D341Med (cell line): ENCODE measurements around the gene GPR143.
"Not testable (repeated sequence)": the region's sequence is repeated elsewhere in the genome, so short reads cannot be mapped to it uniquely, and the experiment has no call there.

Source experiments
- DNase-seq: peaks from one replicate; pipeline ENCODE4 v3.0.0; 2012; ENCODE audit warnings: low spot score

The GPR143 gene

DNA sequence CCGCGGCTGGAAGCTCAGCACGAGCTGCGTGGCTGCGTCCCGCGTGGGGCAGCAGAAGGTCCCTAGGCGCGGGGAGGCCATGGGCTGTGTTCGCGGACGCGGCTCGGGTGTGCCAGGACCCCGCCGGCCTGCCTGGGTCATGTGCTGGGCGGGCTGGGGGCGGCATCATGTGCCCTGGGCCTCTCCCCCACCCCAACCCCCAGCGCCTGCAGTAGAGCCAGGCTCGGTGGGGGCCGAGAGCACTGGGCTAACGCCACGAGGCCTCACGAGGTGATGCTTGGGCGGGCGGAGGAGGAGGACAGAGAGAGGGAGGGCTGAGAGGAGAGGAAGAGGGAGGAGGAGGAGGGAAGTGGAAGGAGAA is at the start of gene GPR143:
Gene GPR143, minus strand, starts transcription at position 111 of the 361 bp plus-strand sequence. Its CDS starts 30 bp downstream, at position 81.
- no peak for DNase-seq

DNA sequence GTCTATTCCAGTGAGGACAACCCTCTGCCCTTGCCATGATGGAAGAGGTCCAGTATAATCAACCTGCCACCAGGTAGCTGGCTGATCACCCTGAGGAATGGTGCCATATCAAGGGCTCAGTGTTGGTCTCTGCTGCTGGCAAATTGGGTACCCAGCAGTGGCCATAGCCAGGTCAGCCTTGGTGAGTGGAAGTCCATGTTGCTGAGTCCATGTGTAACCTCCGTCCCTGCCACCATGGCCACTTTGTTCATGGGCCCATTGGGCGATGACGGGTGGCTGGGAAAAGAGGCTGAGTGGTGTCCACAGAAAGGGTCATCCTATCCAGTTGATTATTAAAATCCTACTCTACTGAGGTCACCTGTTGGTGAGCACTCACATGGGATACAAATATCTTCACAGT is 45.4 kb upstream of the GPR143 start:
- DNase-seq = not testable (repeated sequence)

DNA sequence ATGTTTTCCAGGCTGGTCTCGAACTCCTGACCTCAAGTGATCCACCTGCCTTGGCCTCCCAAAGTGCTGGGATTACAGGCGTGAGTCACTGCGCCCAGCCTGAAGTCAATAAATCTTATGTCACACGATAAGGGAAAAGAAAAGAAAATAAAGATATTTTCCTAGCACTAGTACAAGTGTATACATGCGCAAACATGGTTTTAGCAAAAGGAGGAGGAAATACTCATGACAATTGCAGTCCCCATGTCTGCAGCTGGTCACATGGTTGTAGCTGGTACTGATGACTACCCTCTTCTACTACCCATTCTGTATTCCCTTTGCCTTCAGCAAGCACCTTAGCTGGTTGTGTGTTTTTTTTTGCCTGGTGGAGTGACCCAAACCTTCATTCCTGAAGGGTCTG is 44.2 kb upstream of the GPR143 start:
- not testable (repeated sequence) for DNase-seq

DNA sequence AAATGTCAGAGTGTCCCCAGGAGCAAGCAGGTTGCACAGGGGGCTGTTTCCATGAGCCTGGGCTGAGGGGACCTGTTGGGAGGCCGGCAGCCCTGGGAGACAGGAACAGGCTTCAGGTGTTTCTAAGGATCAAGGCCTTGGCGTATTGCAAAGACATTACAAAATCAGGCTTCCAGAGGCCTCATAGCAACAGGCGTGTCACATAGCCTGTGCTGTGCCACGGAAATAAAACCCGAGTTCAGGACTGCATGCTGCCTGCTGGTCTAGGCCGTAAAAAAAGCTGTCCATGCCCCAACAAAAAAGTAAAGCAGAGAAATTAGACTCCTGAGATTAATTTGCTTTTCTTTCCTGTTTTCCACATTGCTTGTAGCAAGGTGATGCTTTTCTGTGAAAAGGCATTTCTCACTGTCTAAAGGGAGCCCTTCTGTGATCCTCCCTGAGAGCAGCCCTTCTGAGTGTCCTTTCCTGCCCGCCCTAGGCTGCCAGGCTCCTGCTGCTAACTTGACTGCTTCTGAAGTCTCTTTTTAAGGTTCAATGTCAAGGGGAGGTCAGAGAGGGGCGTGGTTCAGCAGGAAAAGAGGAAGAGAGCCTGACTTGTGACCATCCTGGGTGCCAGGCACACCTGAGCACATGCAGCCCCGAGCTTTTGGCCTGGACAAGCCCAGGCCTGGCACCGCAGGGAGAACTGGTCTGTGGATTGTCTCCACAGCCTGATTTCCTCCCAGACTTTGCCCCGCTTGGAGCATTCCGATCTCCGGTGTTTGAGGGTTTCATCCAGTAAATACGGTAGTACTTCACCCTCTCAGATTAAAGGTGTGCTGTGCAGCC is 41.9 kb upstream of the GPR143 start:
- DNase-seq = no peak

DNA sequence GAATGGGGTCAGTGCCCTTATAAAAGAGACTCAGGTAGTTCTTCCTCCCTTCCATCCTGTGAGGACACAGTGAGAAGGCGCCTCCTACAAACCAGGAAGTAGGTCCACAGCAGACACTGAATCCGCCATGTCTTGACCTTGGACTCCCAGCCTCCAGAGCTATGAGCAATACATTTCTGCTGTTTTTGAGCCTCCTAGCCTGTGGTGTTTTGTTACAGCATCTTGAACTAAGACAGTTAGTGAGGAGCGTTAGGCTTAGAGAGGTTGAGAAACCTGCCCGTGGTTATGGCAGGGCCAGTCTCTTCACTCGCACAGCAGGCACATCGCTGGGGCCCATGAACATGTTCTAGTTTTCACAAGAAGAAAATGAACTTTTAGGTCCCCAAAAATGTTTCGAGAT is 40.3 kb upstream of the GPR143 start:
- DNase-seq = no peak

DNA sequence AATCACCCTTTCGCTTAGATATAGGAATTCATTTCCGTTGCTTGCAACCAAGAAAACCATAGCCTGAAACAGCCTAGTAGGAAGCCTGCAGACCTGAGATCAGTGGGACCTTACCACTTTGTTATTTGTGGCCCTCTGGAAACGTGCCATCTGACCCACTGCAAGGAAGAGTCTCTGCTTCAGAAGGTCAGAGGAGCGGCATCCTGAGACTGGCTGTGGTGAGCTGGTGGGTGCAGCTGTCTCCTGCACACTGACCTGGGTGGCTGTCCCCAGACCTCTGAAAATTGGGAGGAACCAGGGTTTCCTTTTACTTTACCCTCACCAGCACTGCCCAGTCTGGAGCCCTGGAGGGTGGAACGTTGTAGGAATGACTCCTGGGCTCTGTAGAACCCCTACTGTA is 38.8 kb upstream of the GPR143 start:
- no peak for DNase-seq

DNA sequence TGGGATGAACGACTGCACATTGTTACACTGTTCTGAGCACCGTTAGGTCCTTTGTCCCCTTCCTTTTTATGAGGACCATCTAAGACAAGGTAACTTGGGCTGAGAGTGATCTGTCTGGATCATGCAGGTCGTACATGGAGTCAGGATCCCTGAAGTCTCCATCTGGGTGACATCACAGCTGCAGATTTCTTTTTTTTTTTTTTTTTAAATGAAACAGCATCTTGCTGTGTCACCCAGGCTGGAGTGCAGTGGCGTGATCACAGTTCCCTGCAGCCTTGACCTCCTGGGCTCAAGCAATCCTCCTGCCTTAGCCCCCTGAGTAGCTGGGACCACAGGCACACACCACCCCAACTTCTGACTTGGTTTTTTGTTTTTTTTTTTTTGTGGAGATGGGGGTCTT is 37.1 kb upstream of the GPR143 start:
- DNase-seq = no peak

DNA sequence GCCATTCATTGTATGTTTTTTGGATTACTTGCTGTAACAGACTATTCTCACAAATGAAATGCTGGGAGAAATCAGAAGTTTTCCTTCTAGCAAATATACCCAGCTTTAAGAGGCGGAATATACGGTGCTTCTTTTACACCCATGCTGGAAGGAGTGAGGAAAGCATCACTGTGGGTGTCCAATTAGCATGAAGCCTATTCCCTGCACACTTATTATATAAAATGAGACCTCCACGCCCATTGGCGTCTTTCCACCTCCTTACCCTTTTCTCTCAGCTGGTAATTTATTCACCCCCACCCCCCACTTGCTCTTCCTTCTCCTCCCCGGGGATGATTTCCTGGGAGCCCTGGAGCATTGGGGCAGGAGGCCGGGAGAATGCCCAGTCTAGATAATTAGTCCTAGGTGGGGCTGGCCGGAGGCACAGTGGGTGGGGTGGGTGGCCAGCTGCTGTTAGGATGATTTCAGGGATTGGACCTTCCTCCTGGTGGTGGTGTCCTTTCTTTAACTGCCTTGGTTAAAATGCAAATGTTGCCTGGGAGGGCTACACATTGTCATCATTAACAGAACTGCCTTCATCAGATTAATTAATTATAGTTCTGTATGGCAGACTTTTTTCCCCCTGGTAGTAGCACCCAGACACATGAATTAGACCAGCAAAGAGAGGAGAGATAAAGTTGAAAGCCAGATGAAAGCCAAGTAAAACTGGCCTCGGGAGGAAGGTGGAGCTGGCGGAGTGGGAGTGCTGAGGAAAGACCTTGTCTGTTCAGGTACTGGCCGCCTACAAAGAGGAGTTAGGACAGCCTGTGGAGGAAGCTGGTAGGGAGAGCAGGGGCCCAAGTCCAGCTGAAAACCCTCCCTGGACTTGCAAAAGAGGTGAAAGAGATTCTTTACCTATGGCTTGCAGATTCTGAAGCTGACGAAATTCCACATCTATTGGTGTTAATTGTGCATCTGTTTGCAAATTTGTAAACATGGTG is 32.0 kb upstream of the GPR143 start:
- no peak for DNase-seq

DNA sequence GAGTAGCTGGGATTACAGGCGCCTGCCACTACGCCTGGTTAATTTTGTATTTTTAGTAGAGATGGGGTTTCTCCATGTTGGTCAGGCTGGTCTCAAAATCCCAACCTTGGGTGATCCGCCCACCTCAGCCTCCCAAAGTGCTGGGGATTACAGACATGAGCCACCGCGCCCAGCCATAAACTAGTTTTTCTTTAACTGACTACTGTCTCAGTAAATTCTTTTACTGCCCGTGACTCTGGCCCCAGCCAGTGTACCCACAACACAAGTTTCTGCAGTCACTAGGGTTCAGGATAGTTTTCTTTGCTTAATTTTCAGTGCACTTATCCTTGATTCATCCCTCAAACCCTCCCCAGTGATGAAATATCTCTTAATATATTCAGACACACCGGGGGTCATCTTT is 28.8 kb upstream of the GPR143 start:
- DNase-seq = no peak

DNA sequence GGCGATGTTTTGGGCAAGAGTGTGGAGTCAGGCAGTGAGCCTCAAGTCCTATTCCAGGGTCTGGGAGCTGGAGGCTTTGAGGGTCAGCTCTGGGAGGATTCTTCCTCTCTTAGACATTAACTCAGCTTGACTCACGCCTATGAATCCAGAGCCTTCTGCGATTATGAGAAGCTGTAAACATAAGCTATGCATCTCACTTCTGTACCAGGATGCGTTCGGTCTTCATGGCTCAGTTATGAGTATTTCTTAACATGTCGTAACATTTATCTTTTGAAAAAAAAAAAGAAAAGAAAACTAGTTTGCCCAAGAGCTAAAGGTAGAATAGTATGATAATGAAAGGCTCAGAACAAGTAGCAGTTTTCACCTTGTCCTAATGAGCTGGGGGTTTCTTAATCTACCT is 25.2 kb upstream of the GPR143 start:
- no peak for DNase-seq

DNA sequence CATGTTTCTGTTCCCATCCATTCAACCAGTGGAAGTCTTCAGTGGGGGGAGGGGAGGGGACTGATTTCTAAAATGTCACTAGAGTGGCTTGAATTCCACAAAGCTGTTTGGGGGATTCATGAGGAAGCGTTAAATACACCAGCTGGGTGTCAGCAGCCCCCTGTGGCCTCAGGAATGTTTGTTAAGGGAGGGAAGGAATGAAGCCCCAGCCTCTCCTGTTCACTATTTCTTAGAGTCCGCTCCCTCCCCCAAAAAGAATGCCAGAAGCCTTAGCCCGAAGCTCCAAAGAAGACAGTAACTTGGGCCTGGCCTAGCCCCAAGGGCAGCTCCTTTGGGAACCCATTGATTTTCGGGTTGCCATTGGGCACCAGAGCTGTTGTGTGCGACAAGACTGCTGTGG is 23.9 kb upstream of the GPR143 start:
- no peak for DNase-seq

DNA sequence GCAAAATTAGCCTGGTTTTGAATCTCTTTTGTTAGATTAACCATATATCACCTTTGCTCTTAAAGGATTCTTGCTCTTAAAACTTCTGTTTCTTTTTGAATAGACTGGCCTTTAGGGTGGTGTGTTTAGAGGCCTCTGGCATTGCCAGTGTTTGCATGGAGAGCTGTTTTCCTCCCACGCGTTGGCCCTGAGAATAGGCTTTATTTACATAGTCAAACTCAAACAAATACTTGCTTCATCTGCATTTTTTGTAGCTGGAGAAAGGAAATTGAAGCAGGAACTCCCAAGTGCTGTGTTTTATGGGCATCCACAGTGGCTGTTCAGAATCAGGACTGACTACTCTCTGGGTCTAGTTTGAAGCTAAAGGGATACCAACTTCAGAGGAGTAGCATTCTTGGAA is 23.3 kb upstream of the GPR143 start:
- DNase-seq = no peak

DNA sequence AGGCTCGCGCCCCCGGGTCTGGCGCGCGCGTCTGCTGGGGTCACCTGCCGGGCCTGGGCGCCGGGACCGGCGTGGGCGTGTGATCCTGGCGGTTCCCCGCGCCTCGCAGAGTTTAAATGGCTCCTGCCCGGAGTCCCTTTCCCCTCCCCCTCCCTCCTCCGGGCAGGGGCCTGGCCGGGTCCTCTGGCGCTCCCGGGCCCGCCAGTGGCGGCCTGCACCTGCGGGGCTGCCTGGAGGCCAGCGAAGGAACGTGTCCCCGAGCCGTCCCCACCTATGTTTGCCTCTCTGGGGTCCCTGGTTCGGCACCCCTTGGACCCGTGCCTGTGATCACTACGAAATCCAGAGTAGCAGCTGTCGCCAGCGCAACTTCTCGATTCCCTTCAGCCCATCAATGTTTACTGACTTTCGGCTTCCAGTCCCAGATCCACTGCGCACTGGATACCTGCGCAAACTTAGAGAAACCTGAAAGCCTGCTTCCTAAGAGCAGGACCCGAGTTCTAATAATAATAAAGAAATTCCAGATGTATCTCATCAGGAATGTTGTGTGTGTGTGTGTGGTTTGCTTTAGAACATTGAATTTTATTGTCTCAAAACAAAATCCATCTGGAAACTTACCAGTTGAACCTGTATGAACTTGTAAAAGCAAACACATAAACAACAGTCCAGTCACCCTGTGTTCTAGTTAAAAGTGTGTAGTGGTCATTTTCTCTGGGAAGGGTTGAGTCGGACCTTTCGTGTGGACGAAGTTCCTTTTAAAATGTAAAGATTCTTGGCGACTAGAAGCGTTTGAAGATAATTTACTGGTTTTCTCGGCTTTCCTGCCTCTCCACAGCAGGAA is 21.4 kb upstream of the GPR143 start:
- DNase-seq = peak; percentile 38

DNA sequence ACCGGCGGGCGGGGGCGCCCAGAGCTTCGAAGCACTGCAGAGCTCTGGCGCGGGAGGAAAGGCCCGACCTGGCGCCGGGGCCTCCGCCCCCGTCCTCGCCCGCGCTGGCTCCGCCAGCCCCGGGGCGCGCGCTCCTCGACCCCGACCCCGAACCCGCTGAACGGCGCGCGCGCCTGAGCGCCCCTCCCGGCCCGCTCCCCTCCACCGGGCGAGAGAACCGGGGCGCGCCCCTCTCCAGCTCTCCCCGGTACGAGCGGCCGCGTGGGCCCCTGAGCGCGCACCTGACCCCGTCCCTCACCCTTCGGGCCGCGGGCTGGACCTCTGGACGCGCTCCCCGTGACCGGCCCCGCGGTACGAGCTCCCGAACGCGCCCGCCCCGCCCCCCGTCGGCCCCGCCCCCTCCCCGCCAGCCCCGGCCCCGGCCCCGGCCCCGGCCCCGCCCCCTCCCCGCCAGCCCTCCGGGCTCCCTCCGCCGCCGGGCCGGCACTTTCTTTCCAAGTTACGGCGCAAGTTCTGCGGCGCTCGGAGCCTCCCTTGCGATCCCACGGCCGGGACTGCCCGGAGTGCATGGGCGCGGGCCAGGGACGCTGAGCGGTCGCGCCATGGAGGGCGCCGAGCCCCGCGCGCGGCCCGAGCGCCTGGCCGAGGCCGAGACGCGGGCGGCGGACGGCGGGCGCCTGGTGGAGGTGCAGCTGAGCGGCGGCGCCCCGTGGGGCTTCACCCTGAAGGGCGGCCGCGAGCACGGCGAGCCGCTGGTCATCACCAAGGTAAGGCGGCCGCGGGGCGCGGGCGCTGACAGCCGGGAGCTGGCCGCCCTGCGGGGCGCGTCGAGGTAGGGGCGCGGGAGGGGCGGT is 20.5 kb upstream of the GPR143 start, which contains the start of gene SHROOM2:
Gene SHROOM2, plus strand, starts transcription at position 486 of the 854 bp plus-strand sequence. Its CDS starts 117 bp downstream, at position 603.
- DNase-seq = peak; percentile 70

DNA sequence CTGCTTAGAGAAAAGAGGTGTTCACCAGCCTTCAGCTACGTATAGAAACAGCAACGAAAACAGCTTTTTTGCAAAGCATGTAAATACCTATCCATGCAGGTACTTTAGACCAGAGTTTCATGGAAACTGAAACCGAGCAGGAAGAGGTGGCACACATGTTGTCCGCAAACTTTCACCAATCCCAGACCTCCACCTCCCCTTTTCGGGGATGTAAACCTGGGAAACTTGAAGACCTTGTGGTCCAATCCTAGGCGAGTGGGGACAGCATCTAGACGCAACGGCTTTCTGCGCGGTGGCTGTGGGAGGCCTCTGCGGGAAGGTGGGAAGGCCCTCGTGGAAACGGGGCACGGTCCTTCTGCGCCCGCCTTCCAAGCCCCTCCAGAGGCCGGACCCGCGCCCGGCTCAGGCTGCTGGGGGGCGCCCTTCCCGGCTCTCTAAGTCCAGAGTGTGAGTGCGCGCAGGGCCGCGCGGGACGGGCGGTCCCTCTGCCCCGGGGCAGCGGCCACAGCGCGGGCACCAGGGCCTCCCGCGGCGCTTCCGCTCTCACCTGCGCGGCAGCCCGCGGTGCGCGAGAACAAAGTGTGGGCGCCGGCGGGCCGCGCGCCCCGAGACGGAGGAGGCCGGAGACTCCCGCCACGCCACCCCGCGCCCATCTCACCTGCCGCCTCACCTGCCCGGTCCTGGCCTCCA is 19.8 kb upstream of the GPR143 start:
- DNase-seq = peak; percentile 19

DNA sequence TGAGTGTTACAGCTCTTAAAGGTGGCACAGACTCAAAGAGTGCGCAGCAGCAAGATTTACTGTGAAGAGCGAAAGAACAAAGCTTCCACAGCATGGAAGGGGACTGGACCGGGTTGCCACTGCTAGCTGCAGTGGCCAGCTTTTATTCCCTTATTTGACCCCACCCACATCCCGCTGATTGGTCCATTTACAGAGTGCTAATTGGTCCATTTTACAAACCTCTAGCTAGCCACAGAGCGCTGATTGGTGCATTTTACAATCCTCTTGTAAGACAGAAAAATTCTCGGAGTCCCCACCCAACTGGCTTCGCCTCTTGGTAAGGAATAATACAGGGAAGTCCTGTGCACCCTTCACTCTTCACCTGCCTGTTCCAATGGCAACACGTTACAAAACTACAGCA is 18.7 kb upstream of the GPR143 start:
- no peak for DNase-seq

DNA sequence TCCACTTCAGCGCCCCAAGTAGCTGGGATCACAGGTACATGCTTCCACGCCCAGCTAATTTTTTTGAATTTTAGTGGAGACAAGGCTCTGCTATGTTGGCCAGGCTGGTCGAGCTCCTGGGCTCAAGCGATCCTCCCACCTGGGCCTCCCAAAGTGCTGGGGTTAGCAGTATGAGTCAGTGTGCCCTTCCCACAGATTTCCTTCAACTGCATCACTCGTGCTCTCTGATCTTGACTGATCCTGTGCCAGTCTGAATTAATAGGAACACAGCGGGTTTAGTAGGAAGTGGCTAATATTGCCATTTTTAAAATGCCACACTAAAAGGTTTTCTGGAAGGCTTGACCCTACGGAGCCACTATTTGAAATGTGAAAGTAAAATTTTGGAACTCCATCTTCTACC is 16.3 kb upstream of the GPR143 start:
- DNase-seq = no peak

DNA sequence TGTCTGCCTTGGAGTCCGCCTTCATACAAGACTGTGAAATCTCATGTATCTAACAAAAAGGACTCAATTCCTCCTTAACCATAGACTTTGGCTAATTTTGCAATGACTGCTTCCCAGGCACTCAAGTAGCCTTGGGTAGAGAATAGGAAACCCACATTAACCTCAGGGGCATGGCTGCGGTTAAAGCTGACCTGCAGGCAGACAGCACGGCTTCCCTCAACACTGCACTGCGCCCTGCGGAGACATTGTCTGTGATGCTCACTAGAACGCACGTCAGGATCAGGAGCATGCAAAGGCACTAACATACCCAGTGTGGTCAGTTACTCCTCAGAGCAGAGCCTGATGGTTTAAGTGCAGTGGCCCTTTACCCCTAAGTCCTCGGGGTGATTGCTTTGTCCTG is 10.3 kb upstream of the GPR143 start:
- DNase-seq = no peak

DNA sequence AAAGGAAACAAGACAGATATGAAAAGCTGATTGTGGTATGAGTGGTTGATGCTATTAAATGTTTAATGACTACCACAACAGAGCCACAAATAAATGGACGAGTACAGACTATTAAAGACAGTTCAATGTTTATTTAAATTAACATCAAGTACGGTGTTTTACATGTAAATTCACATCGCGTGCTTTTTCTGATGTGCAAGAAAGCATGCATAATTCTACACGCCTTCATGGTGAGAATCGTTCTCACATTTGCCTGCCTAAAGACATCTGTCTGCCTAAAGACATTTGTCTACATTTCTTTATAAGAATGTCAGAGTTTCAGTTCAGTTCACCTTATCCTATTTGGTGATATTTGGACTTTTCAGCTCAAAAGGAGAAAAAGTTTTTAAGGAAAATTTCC is 7.3 kb upstream of the GPR143 start:
- no peak for DNase-seq

DNA sequence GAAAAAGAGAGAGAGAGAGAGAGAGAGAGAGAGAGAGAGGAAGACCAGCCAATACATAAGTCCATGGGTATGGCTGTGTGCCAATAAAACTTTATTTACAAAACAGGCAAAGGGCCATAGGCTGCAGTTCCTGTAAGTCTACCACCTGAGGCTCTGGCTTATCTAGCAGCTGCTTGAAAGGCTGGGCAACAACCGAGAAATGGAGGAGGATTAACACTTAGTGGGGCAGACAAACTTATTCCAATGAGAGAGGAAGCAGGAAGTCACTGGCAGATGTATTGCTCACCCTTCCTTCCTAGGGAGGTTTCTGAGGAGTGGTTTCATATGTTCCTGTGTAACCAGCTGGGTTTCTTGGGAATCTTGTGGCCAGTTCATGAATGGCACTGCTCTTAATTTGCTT is 4.7 kb upstream of the GPR143 start:
- no peak for DNase-seq
